HG03521 (cell line): ENCODE measurements around the gene PRSS23.
"Not testable (repeated sequence)": the region's sequence is repeated elsewhere in the genome, so short reads cannot be mapped to it uniquely, and the experiment has no call there.

Experiments used
- ATAC-seq: cut with Tn5 transposase; IDR thresholded peaks from one replicate; pipeline ENCODE4 v1.9.1; 2021; ENCODE audit warnings: mild to moderate bottlenecking, moderate library complexity; ENCODE audit not compliant: unreplicated experiment

The PRSS23 gene, protein sequence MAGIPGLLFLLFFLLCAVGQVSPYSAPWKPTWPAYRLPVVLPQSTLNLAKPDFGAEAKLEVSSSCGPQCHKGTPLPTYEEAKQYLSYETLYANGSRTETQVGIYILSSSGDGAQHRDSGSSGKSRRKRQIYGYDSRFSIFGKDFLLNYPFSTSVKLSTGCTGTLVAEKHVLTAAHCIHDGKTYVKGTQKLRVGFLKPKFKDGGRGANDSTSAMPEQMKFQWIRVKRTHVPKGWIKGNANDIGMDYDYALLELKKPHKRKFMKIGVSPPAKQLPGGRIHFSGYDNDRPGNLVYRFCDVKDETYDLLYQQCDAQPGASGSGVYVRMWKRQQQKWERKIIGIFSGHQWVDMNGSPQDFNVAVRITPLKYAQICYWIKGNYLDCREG

DNA sequence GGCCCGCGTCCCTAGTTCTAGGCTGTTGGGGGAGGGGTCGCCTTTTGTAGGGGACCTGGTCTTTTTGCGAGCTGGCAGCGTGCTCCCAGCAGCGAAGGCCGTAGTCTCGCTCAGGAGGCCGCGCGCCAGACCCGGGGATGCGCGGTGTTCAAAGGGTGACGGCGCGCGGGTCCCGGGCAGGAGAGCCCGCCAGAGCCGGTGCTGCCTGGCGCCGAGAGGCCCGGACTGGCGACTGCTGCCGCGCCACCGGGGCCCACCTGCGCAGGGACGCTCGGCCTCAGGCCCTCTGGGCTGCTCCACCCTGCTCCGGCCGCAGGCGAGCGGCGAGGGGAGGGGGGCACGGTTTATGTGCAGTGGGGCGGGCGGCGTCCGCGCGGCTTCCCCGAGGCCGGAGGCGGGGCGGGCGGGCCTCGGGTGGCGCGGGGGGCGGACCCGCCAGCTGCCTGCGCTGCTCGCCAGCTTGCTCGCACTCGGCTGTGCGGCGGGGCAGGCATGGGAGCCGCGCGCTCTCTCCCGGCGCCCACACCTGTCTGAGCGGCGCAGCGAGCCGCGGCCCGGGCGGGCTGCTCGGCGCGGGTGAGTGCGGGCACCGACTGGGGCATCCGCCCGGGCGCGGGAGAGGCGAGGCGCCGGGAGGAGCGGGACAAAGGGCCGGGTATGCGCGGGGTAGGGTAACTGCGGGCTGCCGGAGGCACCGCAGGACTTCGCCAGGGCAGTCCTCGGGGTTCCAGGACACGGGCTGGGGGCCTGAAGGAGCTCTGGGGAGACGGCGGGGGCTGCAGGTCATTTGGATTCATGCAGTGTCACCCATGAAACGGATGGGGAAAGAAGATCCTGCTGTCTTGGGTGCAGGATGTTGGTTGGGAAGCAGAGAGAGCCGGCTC, at the start of gene PRSS23:
Gene PRSS23, plus strand, starts transcription at position 467 of the 884 bp plus-strand sequence. CDS start 7,102 bp downstream, outside the sequence.
- ATAC-seq, result no peak

DNA sequence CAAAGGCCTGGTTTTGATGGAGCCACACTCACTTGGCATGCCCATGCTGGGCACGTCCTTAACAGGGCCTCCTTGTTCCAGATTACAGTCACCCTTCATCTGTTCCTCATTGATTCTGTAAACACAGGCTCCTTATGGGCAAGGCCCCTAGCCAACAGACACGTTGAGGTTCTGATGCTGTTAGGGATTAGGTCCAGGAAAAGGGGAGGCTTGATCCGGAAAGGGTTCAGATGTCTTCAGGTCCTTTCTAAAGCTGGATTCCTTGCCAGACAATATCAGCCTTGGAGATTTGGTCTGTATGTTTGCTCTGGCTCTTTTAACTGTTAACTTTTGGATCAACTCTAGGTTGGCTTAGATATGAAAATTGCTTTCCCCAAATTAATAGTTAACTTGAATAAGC, 46.9 kb upstream of the PRSS23 start:
- ATAC-seq, result no peak

DNA sequence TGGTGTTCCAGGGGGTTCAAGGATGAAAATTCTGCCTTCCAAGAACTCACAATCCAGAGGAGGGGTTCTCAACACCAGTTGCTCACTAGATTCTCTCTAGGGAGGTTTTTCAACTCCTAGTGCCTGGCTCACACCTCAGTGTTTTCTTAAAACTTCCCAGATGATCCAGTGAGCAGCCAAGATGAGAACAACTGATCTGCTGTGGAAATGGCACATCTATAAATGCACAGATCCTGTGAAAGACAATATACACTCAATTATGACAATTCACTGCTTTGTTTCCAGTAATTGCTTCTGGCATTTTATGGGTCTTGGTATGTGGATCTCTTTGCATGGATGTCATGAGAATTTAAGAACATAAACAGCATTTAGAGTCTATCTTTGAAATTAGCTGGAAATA, 45.2 kb upstream of the PRSS23 start:
- ATAC-seq, result no peak

DNA sequence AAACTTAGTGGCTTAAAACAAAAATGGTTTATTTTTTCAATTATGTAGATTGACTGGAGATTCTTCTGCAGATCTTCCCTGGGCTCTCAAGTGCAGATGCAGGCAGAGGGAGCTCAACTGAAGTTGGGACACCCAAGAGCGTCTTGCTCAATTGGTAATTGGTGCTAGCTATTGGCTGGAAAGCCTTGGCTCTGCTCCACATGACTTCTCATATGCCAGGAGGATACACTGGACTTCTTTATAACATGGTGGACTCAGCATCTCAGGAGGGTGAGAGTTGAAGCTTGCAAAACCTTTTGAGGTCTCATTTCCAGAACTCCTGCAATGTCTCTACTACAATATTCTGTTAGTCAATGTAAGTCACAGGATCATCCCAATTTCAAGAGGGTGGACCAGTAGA, 42.2 kb upstream of the PRSS23 start:
- no peak for ATAC-seq

DNA sequence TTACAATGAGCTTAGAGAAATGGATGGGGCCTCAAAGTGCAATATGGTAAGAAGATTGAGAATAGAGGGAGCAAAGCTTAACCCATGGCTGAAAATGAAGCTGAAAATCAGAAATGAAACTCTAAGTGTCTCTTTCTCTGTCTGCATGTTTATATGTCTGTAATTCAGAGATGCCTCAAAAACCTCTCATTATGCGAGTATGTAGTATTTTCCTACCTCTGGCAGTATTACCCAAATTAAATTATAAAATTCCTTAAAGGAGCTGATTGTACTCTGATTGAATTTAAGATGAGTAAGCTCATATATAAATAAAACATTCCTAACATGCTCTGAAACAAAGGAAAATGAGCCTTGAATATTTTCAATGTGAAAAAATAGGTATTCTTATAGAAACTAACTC, 39.8 kb upstream of the PRSS23 start:
- no peak for ATAC-seq

DNA sequence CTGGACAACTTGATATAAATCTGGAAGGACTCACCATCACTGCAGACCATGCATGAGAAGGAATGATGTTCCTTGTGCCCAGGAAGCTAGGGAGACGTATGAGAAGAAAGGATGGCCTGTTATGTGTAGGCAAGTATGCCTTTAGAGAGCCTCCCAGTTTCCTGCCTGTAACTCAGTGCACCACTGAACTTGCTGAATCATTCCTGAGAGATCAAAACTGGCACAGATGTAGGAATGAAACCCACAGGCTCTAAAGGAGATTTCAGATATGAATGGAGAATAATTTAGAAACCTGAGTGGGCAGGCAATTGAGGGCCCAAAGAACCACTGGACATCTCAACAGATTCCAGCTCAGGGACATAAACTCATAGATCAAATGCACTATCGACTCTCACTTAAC, 38.4 kb upstream of the PRSS23 start:
- ATAC-seq, result no peak

DNA sequence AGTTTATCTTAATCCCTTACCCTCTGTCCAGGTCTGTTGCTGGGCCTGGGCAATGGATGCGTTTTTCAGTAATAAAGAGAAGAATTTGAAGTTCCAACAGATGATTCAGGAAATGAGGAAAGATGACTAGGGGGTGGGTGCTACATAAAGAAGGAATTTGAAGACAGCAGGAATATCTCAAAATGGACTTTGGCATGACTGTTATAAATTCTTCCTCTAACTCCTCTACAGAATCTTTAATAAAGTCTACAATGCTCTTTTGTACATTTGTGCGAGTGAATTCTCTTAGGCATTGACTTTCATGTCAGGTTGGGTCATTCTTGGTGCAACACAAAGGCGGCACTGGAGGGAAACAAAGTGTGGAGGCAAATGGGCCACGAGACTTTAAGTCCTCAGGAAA, 35.1 kb upstream of the PRSS23 start:
- no peak for ATAC-seq

DNA sequence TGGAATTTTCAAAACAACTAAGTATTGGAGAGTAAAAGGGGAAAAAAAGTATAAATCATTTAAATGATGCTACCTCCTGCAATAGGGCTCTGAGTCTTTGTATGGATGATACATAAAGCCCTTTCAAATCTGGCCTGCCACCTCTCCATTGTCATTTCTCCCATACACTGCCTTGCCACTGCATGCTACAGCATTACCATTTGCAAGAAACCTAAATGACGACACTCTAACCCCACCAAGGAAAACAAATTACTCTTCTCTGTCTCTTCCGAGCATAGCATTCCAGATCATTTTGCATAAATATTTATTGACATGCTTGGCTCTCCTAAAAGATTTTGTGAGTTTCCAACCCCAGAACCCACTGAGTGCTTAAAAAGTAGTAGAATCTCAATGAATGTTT, 34.5 kb upstream of the PRSS23 start:
- ATAC-seq, result no peak

DNA sequence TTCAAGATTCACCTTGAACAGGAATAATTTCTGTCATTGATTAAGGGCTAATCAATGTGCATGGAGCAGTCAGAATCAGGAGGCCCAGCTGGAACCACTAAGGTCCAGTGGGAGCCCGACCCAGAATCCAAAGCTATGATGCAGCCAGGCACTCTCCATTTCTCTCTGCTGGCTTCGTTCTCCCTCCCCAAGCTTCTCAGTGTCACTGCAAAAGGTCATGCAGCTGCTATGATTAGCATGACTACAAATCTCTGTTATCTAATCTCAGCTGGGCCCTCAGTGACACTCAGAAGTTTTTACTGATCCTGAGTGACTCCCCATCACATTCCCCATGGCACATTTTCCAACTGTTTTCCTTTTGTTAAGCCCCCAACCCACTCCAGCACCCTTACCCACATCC, 31.1 kb upstream of the PRSS23 start:
- no peak for ATAC-seq

DNA sequence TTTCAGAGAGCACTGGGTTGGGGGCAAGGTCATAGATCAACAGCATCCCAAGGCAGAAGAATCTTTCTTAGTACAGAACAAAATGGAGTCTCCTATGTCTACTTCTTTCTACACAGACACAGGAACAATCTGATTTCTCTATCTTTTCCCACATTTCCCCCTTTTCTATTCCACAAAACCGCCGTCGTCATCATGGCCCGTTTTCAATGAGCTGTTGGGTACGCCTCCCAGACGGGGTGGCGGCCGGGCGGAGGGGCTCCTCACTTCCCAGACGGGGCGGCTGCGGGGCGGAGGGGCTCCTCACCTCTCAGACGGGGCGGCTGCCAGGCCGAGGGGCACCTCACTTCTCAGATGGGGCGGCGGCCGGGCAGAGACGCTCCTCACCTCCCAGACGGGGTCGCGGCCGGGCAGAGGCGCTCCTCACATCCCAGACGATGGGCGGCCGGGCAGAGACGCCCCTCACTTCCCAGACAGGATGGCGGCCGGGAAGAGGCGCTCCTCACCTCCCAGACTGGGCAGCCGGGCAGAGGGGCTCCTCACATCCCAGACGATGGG, 29.8 kb upstream of the PRSS23 start:
- not testable (repeated sequence) for ATAC-seq

DNA sequence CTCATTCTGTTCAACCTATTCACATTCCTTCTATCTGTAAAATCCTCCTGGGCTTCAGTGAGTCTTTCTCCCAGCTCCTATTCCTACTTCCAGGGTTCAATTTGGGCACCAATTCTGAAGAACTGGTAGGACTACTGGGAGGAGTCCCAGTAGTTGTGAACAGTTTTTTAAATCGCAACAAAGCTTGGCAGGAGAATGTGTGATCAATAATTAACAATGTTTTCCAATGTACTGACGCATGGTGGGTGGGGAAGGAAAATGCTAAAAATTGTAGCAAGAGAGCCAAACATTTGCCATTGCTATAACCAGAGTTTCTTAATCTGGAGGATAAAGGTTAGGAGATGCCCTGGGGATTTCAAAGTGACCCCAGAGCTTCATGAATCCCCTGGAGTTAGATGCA, 27.3 kb upstream of the PRSS23 start:
- ATAC-seq, result no peak

DNA sequence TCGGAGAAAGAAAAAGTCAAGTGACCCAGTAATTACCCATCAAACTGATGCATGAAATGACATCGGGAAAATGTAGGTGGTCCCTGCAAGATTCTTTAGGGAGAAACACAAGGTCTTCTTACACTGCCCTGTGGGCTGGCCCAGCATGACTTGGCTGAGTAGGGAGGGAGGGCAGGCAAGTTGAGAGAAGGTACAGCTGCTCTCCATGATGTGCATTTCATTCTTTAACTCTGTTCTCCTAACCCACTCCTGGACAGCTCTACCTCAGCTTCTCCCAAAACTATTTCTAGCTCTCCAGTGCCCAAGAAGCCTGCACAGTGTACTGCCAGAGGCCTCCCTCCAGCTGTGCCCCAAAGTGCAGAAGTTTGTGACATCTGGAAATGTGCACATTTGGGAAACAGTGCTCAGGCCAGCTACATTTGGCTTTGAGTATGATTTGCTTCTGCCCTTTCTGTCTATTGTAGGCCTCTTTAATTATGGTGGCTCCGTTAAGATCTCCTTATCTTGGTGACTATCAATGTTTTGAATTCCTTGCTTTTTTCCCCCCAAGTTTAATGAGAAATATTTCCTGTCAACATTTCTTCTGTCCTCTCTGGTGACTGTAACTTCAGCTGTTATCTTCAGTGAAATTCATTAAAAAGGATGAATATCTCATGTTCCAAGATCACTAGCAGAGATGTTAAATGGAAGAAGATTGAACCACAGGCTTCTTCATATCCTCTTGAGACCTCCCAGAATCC, 26.7 kb upstream of the PRSS23 start:
- no peak for ATAC-seq

DNA sequence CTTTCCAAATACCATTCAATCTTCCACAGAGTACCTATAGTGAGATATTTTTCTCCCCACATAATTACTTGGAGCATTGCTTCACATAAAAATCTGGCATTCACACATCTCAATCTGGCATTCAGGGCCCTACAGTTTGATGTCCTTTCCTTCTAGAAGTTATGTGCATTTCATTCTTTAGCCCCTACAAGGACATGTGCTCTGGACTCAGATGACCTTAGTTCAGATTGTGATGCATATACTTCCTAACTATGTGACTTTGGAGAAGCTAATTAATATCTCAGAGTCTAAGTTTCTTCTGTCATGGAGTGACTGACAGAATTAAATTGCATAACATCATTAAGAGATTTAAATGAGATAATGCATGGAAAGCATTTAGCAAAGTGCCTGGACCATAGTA, 25.9 kb upstream of the PRSS23 start:
- no peak for ATAC-seq

DNA sequence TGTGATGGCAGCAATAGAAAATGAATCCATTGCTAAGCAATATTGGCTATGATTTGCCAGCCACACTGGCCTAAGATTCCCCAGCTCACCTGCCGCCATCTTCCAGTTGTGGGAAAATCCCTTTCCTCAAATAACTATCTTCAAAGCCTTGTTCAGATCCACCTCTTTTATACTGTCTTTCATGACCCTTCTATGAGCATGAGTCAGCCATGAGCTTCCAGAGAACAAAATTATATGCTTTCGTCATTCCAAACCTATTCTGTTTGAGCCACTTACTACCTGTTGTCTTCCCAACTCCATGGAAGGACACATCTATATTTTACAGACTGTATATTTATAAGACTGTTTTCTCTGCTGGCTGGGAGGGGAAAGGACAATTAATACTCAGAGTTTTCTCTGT, 25.0 kb upstream of the PRSS23 start:
- ATAC-seq, result no peak

DNA sequence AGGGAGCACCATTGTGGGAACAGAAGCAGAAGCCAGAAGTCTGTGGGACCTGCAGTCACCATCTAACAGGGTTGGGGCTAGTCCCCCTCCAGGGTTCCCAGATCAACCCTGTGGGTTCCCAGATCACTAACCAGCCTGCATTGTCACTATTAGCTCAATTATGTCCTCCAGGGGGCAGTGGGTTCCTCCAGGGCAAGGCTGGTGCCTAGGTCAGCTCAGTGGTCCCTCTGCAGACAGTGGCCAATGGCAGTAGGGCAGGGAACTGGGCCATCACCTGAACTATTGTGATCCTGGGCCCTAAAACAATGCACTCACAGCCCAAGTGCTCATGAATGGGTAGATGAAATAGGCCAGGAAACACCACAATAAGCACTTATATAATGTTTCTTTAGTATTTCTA, 18.8 kb upstream of the PRSS23 start:
- no peak for ATAC-seq

DNA sequence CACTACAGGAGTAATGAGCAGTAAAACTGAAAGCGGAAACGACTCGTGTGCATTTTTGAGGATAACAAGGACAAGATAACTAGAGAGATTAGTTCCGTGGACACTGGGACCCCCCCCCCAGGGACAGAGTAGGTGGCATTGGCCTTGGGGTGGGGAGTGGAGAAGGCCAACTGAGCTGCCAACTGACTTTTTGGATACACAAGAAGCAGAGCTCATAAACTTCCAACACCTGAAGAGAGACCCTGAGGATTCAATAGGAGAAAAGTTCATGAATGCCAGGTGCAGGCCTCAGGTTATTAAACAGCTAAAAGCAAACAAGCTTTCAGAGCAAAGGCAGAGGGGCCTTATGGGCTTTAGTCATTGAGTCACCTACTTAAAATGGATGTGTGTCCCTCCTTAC, 17.6 kb upstream of the PRSS23 start:
- no peak for ATAC-seq

DNA sequence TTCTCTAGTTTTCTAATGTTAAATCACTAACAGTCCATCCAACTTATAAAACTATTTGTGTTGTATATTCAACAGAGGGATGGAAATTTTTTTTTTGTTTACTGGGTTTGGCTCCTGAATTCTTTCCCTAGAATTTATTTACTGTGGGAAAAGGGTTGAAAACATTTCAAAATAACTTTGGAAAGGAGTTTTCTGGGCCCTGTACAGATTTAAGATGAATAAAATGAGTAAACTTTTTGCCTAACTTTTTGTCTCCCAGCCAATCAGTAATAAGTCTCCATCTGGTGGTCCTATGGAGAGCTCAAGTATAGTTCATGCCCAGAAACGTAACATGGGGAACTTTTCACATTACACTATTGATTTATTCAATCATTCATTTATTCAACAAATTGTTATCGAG, 16.7 kb upstream of the PRSS23 start:
- ATAC-seq, result no peak

DNA sequence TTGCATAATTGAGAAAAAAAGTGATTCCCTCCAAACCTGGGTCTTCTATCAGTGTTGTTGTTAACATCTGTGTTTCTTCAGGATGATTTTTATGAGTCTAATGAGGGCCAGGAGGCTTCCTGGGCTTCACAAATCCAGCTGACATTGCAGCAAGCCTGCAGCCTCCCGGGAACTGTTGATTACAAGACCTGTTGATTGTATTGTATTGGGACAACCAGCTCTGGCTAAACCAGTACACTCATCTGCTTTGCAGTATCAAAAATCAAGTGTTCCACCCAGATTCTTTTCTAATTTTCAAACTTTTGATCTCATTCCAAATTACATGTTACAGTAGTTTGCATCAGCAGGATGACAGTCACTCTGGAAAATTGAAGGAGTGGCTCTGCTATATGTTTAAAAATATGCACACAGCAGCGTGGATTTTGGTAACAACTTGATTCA, 16.1 kb upstream of the PRSS23 start:
- ATAC-seq, result no peak

DNA sequence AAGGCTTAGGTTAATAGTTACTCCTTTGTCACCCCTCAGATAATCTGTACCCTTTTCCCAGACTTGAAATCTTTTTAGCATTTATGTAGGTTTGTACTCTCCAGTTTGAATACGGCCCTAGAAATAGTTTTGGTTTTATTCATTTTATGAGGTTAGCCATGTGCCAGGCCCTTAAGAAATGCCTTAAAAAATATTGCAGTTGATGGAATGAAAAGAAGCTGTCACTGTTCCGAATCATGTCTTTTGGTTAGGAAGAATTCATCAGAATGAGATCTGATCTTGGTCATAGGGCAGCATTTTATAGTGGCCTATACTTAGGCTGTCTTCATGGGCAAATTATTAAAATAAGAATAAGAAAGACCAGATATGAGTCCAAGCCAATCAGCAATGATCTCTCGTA, 14.8 kb upstream of the PRSS23 start:
- no peak for ATAC-seq

DNA sequence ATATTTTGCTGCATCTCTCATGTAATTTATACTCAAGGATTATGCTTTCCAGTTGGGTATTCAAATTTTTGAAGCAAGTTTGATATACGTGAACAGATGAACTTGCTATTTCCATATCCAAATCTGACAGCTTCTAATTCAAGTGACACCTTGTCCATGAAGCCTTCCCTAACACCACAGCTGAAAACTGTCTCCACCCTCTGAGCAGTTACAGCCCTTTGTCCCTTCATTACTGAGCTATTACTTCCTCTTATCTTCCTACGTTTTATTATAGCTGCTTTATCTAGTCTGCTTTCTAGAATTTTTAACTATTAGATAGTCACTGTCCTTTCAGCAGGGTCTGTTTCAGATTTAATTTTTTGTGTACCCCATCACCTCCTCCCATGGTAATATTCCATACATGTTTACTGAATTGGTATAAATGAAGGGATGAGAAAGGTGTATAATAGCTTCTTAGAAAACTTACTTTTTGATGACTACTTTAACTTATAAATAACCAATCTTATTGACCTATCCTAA, 13.3 kb upstream of the PRSS23 start:
- no peak for ATAC-seq

DNA sequence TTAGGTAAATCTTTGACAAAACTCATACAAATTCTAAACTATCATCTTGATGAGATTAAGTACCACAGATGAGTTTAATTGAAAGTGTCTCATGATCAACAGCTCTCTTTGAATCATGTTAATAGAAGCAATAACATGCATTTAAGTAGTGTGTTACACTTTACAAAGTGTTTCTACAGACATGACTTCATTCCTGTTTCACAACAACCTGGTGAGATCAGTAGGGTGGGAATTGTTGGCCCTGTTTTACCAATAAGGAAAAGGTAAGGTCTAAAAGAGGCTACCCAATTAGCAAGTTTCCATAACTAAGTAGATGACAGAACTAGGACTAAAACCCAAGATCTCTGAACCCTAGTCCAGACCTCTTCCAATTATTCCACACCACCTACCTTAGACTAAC, 12.7 kb upstream of the PRSS23 start:
- ATAC-seq, result no peak
